NCI-H187 treated with DMSO at 0.1 percent for 48 hours (cell line): ENCODE results near the gene ZMIZ1.
A peak's percentile ranks its signal among the peaks of the same experiment; 100 is the strongest.

Experiments used
- DNase-seq: peaks from one replicate; lab custom pipeline; 2025; lab: John Stamatoyannopoulos, UW

ZMIZ1 gene

GRCh38 chr10:79207726-79208125 lies 139.0 kb downstream of the ZMIZ1 start:
- no peak for DNase-seq

- DNase-seq = no peak
These were observed 139.7 kb downstream of the ZMIZ1 start for GRCh38 chr10:79208251-79208983.

GRCh38 chr10:79209340-79209739 lies 140.6 kb downstream of the ZMIZ1 start:
- DNase-seq = no peak

- no peak for DNase-seq
These were observed 141.1 kb downstream of the ZMIZ1 start for GRCh38 chr10:79209831-79210230.

GRCh38 chr10:79210672-79211071 lies 141.9 kb downstream of the ZMIZ1 start:
- DNase-seq = no peak

- no peak for DNase-seq
These were observed 142.8 kb downstream of the ZMIZ1 start for GRCh38 chr10:79211616-79212015.

GRCh38 chr10:79215531-79215930 lies 146.8 kb downstream of the ZMIZ1 start:
- no peak for DNase-seq

- no peak for DNase-seq
These were observed 150.7 kb downstream of the ZMIZ1 start for GRCh38 chr10:79219322-79219957.

- no peak for DNase-seq
These were observed 151.5 kb downstream of the ZMIZ1 start for GRCh38 chr10:79220307-79220706.

- DNase-seq = no peak
These were observed 152.6 kb downstream of the ZMIZ1 start for GRCh38 chr10:79221110-79222051.

GRCh38 chr10:79222186-79222585 lies 153.4 kb downstream of the ZMIZ1 start:
- no peak for DNase-seq

GRCh38 chr10:79223091-79224048 lies 154.6 kb downstream of the ZMIZ1 start:
- no peak for DNase-seq

- no peak for DNase-seq
These were observed 155.6 kb downstream of the ZMIZ1 start for GRCh38 chr10:79224263-79224949.

GRCh38 chr10:79224992-79225391 lies 156.2 kb downstream of the ZMIZ1 start:
- DNase-seq = no peak

- no peak for DNase-seq
These were observed 157.9 kb downstream of the ZMIZ1 start for GRCh38 chr10:79226391-79227245.

- peak; percentile 20 for DNase-seq
These were observed 160.3 kb downstream of the ZMIZ1 start for GRCh38 chr10:79229071-79229541.

- no peak for DNase-seq
These were observed 161.1 kb downstream of the ZMIZ1 start for GRCh38 chr10:79229830-79230327.

- DNase-seq = peak; percentile 37
These were observed 161.6 kb downstream of the ZMIZ1 start for GRCh38 chr10:79230328-79230830.

GRCh38 chr10:79230850-79231249 lies 162.1 kb downstream of the ZMIZ1 start:
- DNase-seq = no peak
